Thoracic aorta (tissue), 2 donors: ENCODE measurements around the gene NME7. TPM values are rescaled to one million over a fixed set of nuclear protein-coding genes. Genes with fewer than 3 reads are reported as not detected.

ENCODE experiments used
- ATAC-seq: fragments of 150-250 bp; one replicate; pipeline ENCODE4 v1.8.0; 2017; ENCODE audit warnings: low read depth; ENCODE audit not compliant: insufficient number of reproducible peaks, low FRiP score
- DNase-seq: peaks from one replicate; pipeline ENCODE4 v3.0.0-alpha.2; 2020; ENCODE audit warnings: low spot score
- H3K27ac ChIP-seq, 2 donors: fragments of 200-600 bp; sonication (generic); 1 replicate in 1 of 2; 2 replicates in 1 of 2; pipeline ENCODE4 v1.5.1; 2016; ENCODE audit warnings: mild to moderate bottlenecking in 2 of 2, moderate library complexity in 2 of 2
- H3K27me3 ChIP-seq: fragments of 200-600 bp; sonication (generic); replicated peaks from 2 replicates; pipeline ENCODE4 v1.6.0; 2016; ENCODE audit warnings: mild to moderate bottlenecking; ENCODE audit not compliant: insufficient read depth
- H3K36me3 ChIP-seq: fragments of 200-600 bp; sonication (generic); one replicate; pipeline ENCODE4 v1.5.1; 2016
- H3K4me1 ChIP-seq, 2 donors: fragments of 200-600 bp; sonication (generic); 1 replicate in 1 of 2; 2 replicates in 1 of 2; pipeline versions ENCODE4 v1.5.1 to v1.6.0; 2016; ENCODE audit warnings: low read depth in 2 of 2, mild to moderate bottlenecking in 1 of 2; ENCODE audit not compliant: control insufficient read depth in 1 of 2
- H3K4me3 ChIP-seq: fragments of 200-600 bp; sonication (generic); 2 replicates; pipeline ENCODE4 v1.5.1; 2016; ENCODE audit warnings: mild to moderate bottlenecking
- H3K9me3 ChIP-seq: fragments of 200-600 bp; sonication (generic); 2 replicates; pipeline ENCODE4 v1.5.1; 2016
- total RNA-seq, 2 donors: library from RNA; depleted of rRNA; stranded (reverse); fragments of >200 nt; gene quantifications; one replicate each; pipeline versions ENCODE4 v1.1.0 to v1.2.3, GENCODE V29; 2016
- TF ChIP-seq, protein P1 (sequence below): fragments of 200-600 bp; sonication (generic); IDR thresholded peaks from one replicate; pipeline ENCODE4 v1.5.1; 2019; ENCODE audit warnings: antibody characterized with exemption

The NME7 gene
- total RNA-seq, 2 donors from 2014 or later: 18.3 to 20.4 TPM

DNA sequence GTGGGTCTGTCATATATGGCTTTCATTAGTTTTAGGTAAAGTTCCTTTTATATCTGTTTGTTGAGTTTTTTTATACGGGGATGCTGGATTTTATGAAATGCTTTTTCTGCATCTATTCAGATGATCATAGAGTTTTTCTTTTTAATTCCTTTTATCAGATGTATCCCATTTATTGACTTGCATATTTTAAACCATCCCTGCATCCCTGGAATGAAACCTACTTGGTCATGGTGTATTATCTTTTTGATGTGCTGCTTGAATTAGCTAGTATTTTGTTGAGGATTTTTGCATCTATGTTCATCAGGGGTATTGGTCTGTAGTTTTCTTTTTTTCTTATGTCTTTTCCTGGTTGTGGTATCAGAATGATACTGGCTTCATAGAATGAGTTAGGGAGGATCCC, 118.0 kb downstream of the NME7 start:
- H3K4me3 ChIP-seq: no peak overlapping the region
- H3K27me3 ChIP-seq: no peaks in the 10 kb centered on the region
- DNase-seq: no peak
- H3K4me1 ChIP-seq: peaks cover 0 to 3% of the 10 kb centered on the region in 2 donors
- no peaks in the 10 kb centered on the region for H3K9me3 ChIP-seq
- ATAC-seq: no peak
- TF ChIP-seq, protein P1, sequence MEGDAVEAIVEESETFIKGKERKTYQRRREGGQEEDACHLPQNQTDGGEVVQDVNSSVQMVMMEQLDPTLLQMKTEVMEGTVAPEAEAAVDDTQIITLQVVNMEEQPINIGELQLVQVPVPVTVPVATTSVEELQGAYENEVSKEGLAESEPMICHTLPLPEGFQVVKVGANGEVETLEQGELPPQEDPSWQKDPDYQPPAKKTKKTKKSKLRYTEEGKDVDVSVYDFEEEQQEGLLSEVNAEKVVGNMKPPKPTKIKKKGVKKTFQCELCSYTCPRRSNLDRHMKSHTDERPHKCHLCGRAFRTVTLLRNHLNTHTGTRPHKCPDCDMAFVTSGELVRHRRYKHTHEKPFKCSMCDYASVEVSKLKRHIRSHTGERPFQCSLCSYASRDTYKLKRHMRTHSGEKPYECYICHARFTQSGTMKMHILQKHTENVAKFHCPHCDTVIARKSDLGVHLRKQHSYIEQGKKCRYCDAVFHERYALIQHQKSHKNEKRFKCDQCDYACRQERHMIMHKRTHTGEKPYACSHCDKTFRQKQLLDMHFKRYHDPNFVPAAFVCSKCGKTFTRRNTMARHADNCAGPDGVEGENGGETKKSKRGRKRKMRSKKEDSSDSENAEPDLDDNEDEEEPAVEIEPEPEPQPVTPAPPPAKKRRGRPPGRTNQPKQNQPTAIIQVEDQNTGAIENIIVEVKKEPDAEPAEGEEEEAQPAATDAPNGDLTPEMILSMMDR: no peak
- no peaks in the 10 kb centered on the region for H3K36me3 ChIP-seq
- no peak overlapping the region for H3K27ac ChIP-seq

DNA sequence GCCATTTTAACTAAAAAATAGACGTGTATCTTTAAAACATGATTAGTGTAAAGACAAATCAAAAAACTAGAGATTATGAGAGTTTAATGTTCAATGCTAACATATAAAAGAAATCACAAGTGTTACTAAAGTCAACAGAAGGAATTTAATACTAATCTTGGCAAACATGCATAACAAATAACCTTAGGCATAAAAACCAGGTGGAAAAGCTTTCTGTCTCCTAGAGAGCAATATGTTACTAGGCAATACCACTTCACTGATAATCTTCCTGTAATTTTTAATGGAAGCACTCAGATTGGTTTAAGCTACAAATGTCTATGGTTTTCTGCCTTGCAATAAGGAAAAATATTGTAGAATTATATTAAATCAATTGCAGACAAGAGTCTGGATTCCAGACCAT, 121.9 kb downstream of the NME7 start:
- Histone ChIP-seq H3K36me3 (no peaks in the 10 kb centered on the region), H3K4me1 (peaks cover 6 to 7% of the 10 kb centered on the region in 2 donors), H3K4me3 (no peak overlapping the region), H3K27me3 (no peaks in the 10 kb centered on the region), H3K9me3 (no peaks in the 10 kb centered on the region), H3K27ac (no peak overlapping the region)
- ATAC-seq (no peak), DNase-seq (no peak)
- TF ChIP-seq, protein P1: no peak

DNA sequence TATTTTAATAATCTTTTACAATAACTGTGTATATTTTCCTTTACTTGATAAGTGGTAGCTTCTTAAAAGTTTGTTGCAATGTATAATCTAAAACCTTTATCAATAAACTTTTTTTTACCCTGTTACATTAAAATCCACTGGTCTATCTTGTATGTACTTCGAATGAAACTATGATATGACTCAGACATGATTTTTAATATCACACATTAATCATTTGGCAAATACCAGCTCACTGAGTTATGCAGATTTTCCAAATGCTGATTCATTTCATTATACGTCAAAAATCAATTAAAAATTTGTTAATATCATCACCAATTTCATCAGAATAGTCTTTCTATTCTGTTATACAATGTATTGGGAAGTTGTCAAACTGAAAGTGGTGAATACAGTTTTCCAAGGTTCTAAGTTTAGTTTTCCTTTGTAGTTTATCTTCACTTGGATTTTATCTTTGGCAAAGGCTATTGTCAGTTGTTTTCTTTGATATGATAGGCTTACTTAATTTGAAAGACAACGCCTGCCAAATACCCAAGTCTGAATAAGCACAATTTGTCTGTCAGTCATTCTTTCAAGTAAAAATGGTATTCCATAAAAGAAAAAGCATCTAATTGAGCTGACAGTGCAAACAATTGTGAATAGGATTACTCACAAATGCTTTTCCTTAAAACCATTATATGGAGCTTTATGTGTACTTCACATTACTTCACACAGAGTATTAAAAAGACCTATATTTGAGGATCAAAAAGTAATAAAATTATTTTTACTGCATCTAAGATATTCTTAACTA, 127.0 kb downstream of the NME7 start:
- Histone ChIP-seq H3K27me3 (no peaks in the 10 kb centered on the region), H3K9me3 (no peaks in the 10 kb centered on the region), H3K4me1 (peaks cover 22 to 25% of the 10 kb centered on the region in 2 donors), H3K4me3 (no peak overlapping the region), H3K36me3 (no peaks in the 10 kb centered on the region), H3K27ac (no peak overlapping the region)
- no peak for DNase-seq
- TF ChIP-seq, protein P1: no peak
- ATAC-seq: no peak

DNA sequence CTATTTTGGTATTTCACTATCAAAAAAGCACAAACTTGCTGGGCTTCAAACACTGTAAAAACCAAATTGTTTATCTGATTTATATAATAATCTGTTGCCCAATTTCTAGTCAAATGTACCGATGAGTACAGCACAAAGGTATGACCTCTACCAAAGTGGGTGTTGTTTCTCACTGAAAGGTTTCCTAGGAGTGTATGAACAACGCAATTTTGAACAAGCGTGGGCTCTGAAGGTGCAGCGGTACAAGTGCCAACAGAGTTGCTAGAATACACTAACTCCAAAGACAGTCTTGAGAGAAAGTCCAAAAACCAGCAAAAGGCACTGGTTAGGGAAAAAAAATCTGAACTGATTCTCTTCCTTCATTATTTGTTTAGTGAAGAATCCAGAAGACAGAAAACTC, 130.7 kb downstream of the NME7 start:
- Histone ChIP-seq H3K9me3 (no peaks in the 10 kb centered on the region), H3K27me3 (no peaks in the 10 kb centered on the region), H3K36me3 (no peaks in the 10 kb centered on the region), H3K27ac (no peak overlapping the region), H3K4me1 (peaks cover 22 to 23% of the 10 kb centered on the region in 2 donors), H3K4me3 (no peak overlapping the region)
- TF ChIP-seq, protein P1: no peak
- ATAC-seq (no peak), DNase-seq (no peak)

DNA sequence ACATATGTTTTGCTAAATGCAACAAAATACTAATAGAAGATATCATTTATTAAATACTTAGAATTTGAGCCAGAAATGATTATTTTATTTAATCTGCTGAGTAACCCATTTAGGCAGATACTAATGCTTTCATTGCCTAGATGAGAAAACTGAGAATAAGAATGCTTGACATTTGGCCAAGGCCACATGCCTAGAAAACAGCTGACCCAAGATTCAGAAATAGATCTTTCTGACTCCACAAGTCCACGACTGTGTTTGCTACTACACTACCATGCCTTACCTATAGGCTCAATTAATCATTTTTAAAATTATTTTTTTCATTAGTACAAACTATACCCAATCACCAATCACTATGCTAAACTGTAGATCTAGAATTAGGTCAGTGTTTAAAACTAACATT, 131.5 kb downstream of the NME7 start:
- no peaks in the 10 kb centered on the region for H3K27me3 ChIP-seq
- DNase-seq (no peak), ATAC-seq (no peak)
- no peaks in the 10 kb centered on the region for H3K9me3 ChIP-seq
- no peaks in the 10 kb centered on the region for H3K36me3 ChIP-seq
- TF ChIP-seq, protein P1: no peak
- no peak overlapping the region for H3K4me3 ChIP-seq
- H3K27ac ChIP-seq: no peak overlapping the region
- peaks cover 21 to 23% of the 10 kb centered on the region in 2 donors for H3K4me1 ChIP-seq
